Measurements from ENCODE around the gene AVPR2.

DNA sequence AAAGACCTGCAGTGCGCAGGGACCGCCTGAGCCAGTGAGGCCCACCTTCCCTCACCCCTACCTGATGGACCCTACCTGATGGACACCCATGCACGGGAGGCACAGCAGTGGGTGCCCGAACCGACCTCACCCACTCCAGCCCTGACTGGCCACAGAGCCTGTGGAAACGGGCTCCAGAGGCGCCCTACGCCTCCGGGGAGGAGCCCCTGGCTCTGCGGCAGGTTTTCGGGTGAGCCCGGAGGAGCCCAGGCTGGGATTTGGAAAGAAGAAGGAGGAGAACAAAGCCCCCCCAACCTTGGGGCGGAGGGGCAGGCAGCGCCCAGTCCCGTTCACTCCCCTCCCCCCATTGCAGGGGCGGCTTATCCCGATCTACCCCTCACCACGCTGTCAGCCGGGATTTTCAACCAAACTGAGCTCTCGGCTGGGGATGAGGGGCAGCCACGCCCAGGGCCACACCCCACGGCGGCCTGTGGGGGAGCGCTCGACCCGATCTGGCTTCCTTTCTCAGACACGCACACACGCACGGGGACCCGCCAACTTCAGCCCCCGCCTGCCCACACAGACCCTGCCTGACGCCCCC is 19.2 kb upstream of the AVPR2 start:
- TF ChIP-seq CTCF (IDR thresholded peaks at IDR 0.05) (no peak), EP300 (IDR thresholded peaks at IDR 0.05) (no peak)
